Breast epithelium (tissue), 4 donors: ENCODE measurements around the gene KRTAP4-4. TPM values are rescaled to one million over a fixed set of nuclear protein-coding genes. Genes with fewer than 3 reads are reported as not detected.

ENCODE experiments used
- DNase-seq, 2 donors: peaks; one replicate each; pipeline ENCODE4 v3.0.0-alpha.2; 2019; ENCODE audit warnings: low spot score in 2 of 2
- H3K27ac ChIP-seq, 2 donors: fragments of 200-600 bp; sonication (generic) in 1 of 2; one replicate each; pipeline ENCODE4 v1.5.1; 2016 to 2019; ENCODE audit warnings: mild to moderate bottlenecking in 1 of 2
- H3K27me3 ChIP-seq, 2 donors: fragments of 200-600 bp; sonication (generic) in 1 of 2; one replicate each; pipeline versions ENCODE4 v1.5.1 to v1.6.0; 2017 to 2019; ENCODE audit warnings: control low read depth in 1 of 2, mild to moderate bottlenecking in 1 of 2
- H3K36me3 ChIP-seq: fragments of 200-600 bp; one replicate; pipeline ENCODE4 v1.5.1; 2019
- H3K4me1 ChIP-seq, 2 donors: fragments of 200-600 bp; sonication (generic); one replicate each; pipeline ENCODE4 v1.5.1; 2016 to 2019; ENCODE audit warnings: control low read depth in 1 of 2
- H3K4me3 ChIP-seq, 3 donors: fragments of 200-600 bp; sonication (generic); 1 replicate in 2 of 3; 2 replicates in 1 of 3; pipeline ENCODE4 v1.5.1; 2016 to 2019; ENCODE audit warnings: mild to moderate bottlenecking in 3 of 3, moderate library complexity in 2 of 3
- H3K9me3 ChIP-seq, 2 donors: fragments of 200-600 bp; sonication (generic) in 1 of 2; one replicate each; pipeline ENCODE4 v1.5.1; 2016 to 2019; ENCODE audit warnings: control low read depth in 1 of 2
- POLR2A ChIP-seq: fragments of 450-650 bp; IDR thresholded peaks from one replicate; pipeline ENCODE4 v1.6.1; 2016; ENCODE audit warnings: antibody characterized with exemption, mild to moderate bottlenecking, moderate library complexity
- POLR2AphosphoS5 ChIP-seq, 3 donors: sonication (generic); formaldehyde crosslinking; IDR thresholded peaks; one replicate each; pipeline ENCODE4 v1.6.1; 2017; ENCODE audit warnings: antibody characterized with exemption in 3 of 3
- intact Hi-C: fragments of 100-400 bp; cut with DNase I; formaldehyde crosslinking; loops from one replicate; pipeline ENCODE4 v1.15.1; 2023; ENCODE audit warnings: low total_unique reads
- total RNA-seq, 3 donors: library from RNA; depleted of rRNA; stranded (reverse); fragments of >200 nt; gene quantifications; one replicate each; pipeline ENCODE4 v1.1.0, GENCODE V29; 2016
- TF ChIP-seq, protein P1 (sequence below), 3 donors: fragments of 450-650 bp; IDR thresholded peaks; one replicate each; pipeline ENCODE4 v1.5.1; 2016 to 2017; ENCODE audit warnings: antibody characterized with exemption in 3 of 3, mild to moderate bottlenecking in 3 of 3, moderate library complexity in 3 of 3

KRTAP4-4 gene
- total RNA-seq, 3 donors from 2014 or later = not detected

DNA sequence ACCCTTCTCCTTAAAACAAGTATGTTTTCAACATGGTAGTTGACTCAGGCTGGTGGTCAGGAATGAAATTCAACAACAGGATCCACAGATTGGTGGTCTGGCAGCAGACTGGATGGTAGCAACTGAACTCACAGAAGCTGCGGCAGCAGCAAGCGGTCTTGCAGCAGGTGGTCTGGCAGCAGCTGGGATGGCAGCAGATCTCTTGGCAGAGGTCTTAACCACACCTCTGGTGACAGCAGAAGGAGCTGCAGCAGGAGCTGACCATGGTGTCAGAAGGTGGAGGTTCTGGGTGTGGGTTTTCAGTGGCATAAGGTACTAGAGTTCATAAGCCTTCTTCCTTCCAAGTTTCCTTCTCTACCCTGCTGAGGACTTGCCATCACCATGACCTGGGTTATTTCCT is 26.3 kb upstream of the KRTAP4-4 start:
- no peak for TF ChIP-seq POLR2AphosphoS5 (IDR thresholded peaks at IDR 0.05)
- TF ChIP-seq POLR2A = no peak
- TF ChIP-seq, protein P1, sequence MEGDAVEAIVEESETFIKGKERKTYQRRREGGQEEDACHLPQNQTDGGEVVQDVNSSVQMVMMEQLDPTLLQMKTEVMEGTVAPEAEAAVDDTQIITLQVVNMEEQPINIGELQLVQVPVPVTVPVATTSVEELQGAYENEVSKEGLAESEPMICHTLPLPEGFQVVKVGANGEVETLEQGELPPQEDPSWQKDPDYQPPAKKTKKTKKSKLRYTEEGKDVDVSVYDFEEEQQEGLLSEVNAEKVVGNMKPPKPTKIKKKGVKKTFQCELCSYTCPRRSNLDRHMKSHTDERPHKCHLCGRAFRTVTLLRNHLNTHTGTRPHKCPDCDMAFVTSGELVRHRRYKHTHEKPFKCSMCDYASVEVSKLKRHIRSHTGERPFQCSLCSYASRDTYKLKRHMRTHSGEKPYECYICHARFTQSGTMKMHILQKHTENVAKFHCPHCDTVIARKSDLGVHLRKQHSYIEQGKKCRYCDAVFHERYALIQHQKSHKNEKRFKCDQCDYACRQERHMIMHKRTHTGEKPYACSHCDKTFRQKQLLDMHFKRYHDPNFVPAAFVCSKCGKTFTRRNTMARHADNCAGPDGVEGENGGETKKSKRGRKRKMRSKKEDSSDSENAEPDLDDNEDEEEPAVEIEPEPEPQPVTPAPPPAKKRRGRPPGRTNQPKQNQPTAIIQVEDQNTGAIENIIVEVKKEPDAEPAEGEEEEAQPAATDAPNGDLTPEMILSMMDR (IDR thresholded peaks at IDR 0.05) = no peak
- no peak for DNase-seq
- Histone ChIP-seq H3K4me3 (no peak overlapping the region), H3K27ac (no peak overlapping the region), H3K36me3 (no peaks in the 10 kb centered on the region), H3K27me3 (no peaks in the 10 kb centered on the region), H3K9me3 (no peaks in the 10 kb centered on the region), H3K4me1 (no peaks in the 10 kb centered on the region)
- intact Hi-C loops = no loop called here

DNA sequence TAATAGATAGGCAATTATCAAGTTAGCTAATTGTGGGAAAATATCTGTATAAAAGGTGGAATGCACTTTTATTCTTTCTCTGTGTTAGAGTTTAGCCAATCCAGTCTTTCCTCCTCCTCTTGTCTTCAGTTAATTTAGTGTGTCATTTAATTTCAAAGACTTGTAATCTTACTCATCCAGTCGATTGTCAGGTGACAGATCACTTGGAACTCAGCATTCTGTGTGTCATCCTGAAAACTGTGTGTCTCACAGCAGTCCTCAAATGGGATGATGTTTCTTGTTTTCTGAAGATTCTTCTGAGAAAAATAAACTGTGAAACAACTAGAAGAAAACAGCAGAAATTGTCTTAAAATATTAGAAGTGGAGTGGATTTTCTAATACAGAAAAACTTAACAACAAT is 24.5 kb upstream of the KRTAP4-4 start:
- H3K27ac ChIP-seq = no peak overlapping the region
- intact Hi-C loops = no loop called here
- no peaks in the 10 kb centered on the region for H3K9me3 ChIP-seq
- DNase-seq = no peak
- H3K27me3 ChIP-seq = no peaks in the 10 kb centered on the region
- no peak overlapping the region for H3K4me3 ChIP-seq
- H3K4me1 ChIP-seq = no peaks in the 10 kb centered on the region
- H3K36me3 ChIP-seq = no peaks in the 10 kb centered on the region
- no peak for TF ChIP-seq POLR2AphosphoS5 (IDR thresholded peaks at IDR 0.05)
- TF ChIP-seq, protein P1 (IDR thresholded peaks at IDR 0.05) = no peak
- TF ChIP-seq POLR2A = no peak

DNA sequence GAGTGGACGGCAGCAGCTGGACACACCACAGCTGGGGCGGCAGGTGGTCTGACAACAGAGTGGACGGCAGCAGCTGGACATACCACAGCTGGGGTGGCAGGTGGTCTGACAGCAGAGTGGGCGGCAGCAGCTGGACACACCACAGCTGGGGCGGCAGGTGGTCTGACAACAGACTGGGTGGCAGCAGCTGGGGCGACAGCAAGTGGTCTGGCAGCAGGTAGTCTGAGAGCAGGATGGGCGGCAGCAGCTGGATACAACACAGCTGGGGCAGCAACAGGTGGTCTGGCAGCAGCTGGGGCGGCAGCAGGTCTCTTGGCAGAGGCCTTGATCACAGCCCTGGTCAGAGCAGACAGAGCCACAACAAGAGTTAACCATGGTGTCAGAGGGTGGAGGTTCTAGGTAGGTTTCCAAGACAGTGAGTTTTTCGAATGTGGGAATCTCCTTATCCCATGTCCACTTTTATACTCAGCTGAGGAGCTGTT is 24.0 kb upstream of the KRTAP4-4 start, which contains the start of gene KRTAP4-1:
Gene KRTAP4-1 (minus strand): TSS at position 432 of the 482 bp plus-strand sequence. CDS start 57 bp downstream, at position 375.
- no peaks in the 10 kb centered on the region for H3K36me3 ChIP-seq
- no peaks in the 10 kb centered on the region for H3K4me1 ChIP-seq
- intact Hi-C loops = no loop called here
- no peak within 1 kb of the TSS for H3K4me3 ChIP-seq
- TF ChIP-seq POLR2A (no peak), POLR2AphosphoS5 (IDR thresholded peaks at IDR 0.05) (no peak)
- TF ChIP-seq, protein P1 (IDR thresholded peaks at IDR 0.05) = no peak
- H3K27me3 ChIP-seq = no peaks in the 10 kb centered on the region
- no peak for DNase-seq
- H3K27ac ChIP-seq = no peak within 1 kb of the TSS
- H3K9me3 ChIP-seq = no peaks in the 10 kb centered on the region

DNA sequence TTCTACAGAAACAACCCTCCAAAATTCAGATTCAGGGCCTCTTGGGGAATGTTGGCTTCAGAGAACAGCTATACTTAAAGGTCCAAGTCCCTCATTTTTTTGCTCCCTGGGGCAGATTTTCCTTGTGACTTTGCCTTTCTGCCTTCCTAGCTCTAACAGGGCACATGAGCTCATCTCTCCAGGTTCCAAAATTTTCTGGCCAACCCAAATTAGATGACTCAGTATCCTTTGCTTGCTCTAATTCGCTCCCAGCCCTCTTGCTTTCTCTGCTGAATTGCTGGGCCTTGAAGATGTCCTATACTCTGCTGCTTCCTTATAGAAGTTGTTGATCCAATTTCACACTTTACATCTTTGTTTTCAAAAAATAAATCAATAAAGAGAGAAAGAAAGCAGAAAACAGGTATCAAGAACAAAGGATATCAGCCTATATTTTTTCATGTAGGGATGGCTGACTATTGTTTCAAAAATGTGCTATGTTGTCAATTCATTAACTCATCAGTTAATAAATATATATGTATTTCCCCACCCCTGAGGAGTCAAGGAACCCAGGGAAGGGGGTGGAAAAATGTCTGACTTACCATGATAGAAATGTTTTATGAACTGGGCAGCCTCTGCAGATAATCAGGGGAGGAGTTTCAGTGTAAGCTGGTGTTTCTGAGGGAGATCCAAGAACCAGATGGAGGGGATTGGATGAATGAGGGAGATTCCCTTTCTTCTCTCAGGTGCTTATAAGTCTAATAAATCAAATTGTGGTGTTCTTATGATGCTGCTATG is 18.5 kb upstream of the KRTAP4-4 start:
- H3K4me1 ChIP-seq = no peaks in the 10 kb centered on the region
- no peak overlapping the region for H3K27ac ChIP-seq
- no peak for DNase-seq
- intact Hi-C loops = no loop called here
- no peaks in the 10 kb centered on the region for H3K9me3 ChIP-seq
- no peaks in the 10 kb centered on the region for H3K27me3 ChIP-seq
- H3K4me3 ChIP-seq = no peak overlapping the region
- TF ChIP-seq, protein P1 (IDR thresholded peaks at IDR 0.05) = no peak
- no peak for TF ChIP-seq POLR2AphosphoS5 (IDR thresholded peaks at IDR 0.05)
- TF ChIP-seq POLR2A = no peak
- no peaks in the 10 kb centered on the region for H3K36me3 ChIP-seq

DNA sequence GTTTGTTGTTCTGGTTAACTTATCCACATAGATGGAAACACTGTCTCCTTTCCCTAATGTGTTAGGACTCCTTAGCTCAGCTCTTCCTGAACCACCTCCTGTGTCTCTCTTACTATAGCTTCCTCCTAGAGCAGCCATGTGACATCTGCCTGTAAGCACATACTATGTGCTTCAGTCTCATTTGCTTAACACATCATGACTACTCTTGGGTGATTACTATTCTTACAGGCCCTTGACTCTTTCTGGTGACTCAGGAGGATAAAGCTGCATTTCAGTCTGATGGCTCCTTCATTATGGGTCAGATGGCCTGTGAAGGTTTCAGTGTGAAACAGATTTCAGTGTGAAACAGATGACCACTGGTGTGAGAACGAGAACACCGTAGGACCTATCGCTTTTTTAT is 17.8 kb upstream of the KRTAP4-4 start:
- no peak for DNase-seq
- Histone ChIP-seq H3K4me3 (no peak overlapping the region), H3K36me3 (no peaks in the 10 kb centered on the region), H3K27me3 (no peaks in the 10 kb centered on the region), H3K27ac (no peak overlapping the region), H3K9me3 (no peaks in the 10 kb centered on the region), H3K4me1 (no peaks in the 10 kb centered on the region)
- intact Hi-C loops = no loop called here
- TF ChIP-seq POLR2AphosphoS5 (IDR thresholded peaks at IDR 0.05) (no peak), POLR2A (no peak)
- TF ChIP-seq, protein P1 (IDR thresholded peaks at IDR 0.05) = no peak
